Retina (tissue), 1 donor: ENCODE measurements around the gene RNASEH1.

Experiments used
- DNase-seq: peaks from one replicate; pipeline ENCODE4 v3.0.0-alpha.2; 2016

RNASEH1 gene

GRCh38 chr2:3545788-3546478, 12.2 kb downstream of the RNASEH1 start:
- DNase-seq: no peak

GRCh38 chr2:3543023-3543683, 15.0 kb downstream of the RNASEH1 start:
- DNase-seq: no peak

GRCh38 chr2:3542107-3542506, 16.0 kb downstream of the RNASEH1 start:
- no peak for DNase-seq

GRCh38 chr2:3539836-3540235, 18.3 kb downstream of the RNASEH1 start:
- no peak for DNase-seq

- DNase-seq: no peak
Measured at GRCh38 chr2:3536682-3537632, 21.2 kb downstream of the RNASEH1 start.

GRCh38 chr2:3535794-3536681, 22.1 kb downstream of the RNASEH1 start:
- no peak for DNase-seq

- no peak for DNase-seq
Measured at GRCh38 chr2:3535467-3535793, 22.7 kb downstream of the RNASEH1 start.

- no peak for DNase-seq
Measured at GRCh38 chr2:3534251-3534814, 23.8 kb downstream of the RNASEH1 start.

GRCh38 chr2:3533836-3534235, 24.3 kb downstream of the RNASEH1 start:
- no peak for DNase-seq

- DNase-seq: no peak
Measured at GRCh38 chr2:3532941-3533340, 25.2 kb downstream of the RNASEH1 start.

- DNase-seq: no peak
Measured at GRCh38 chr2:3529316-3530025, 28.7 kb downstream of the RNASEH1 start.

GRCh38 chr2:3527886-3528785, 30.0 kb downstream of the RNASEH1 start:
- no peak for DNase-seq

- no peak for DNase-seq
Measured at GRCh38 chr2:3526871-3527270, 31.3 kb downstream of the RNASEH1 start.

- no peak for DNase-seq
Measured at GRCh38 chr2:3523551-3524041, 34.5 kb downstream of the RNASEH1 start.

GRCh38 chr2:3522961-3523421, 35.1 kb downstream of the RNASEH1 start:
- DNase-seq: no peak

- no peak for DNase-seq
Measured at GRCh38 chr2:3520591-3520990, 37.5 kb downstream of the RNASEH1 start.

GRCh38 chr2:3519255-3520205, 38.6 kb downstream of the RNASEH1 start, which contains the start of gene ADI1:
ADI1 (minus strand) TSS chr2:3519531; CDS start chr2:3519487, 44 bp downstream.
- DNase-seq: no peak

- peak; percentile 98 for DNase-seq
Measured at GRCh38 chr2:3518496-3519254, 39.5 kb downstream of the RNASEH1 start.
